Cardiac muscle cell (in vitro differentiated cells and primary cell): ENCODE results near the gene ARHGAP11B. TPM values are rescaled to one million over a fixed set of nuclear protein-coding genes. Genes with fewer than 3 reads are reported as not detected.

Source experiments
- polyA plus RNA-seq: library from polyadenylated mRNA; unstranded; fragments of >200 nt; fragmentation: Nextera tagmentation; extraction: Ambion mirVana; gene quantifications from 2 replicates; pipeline ENCODE4 v1.2.1, GENCODE V29; 2016
- total RNA-seq: library from RNA; depleted of rRNA; stranded (reverse); fragments of >200 nt; gene quantifications from 2 replicates; pipeline ENCODE4 v1.2.3, GENCODE V29; 2016

ARHGAP11B gene

Other genes with a start within 250 kb of the ARHGAP11B start
- 2.0 and 18.6 TPM in 2 replicates for gene CHRFAM7A, start 232.6 kb upstream of the ARHGAP11B start, total RNA-seq
- 4.7 and 5.6 TPM in 2 replicates for gene CHRFAM7A, start 232.6 kb upstream of the ARHGAP11B start, polyA plus RNA-seq
- gene GOLGA8R, start 211.9 kb upstream of the ARHGAP11B start, total RNA-seq, result 1.7 and 5.9 TPM in 2 replicates
- 0.50 and 0.54 TPM in 2 replicates for gene GOLGA8R, start 211.9 kb upstream of the ARHGAP11B start, polyA plus RNA-seq
- gene GOLGA8Q, start 74.1 kb upstream of the ARHGAP11B start, total RNA-seq, result 0.07 and 3.9 TPM in 2 replicates
- 0.48 TPM in 1 of 2 replicates, not detected in the other for gene GOLGA8Q, start 74.1 kb upstream of the ARHGAP11B start, polyA plus RNA-seq
- gene GOLGA8H, start 22.1 kb upstream of the ARHGAP11B start, total RNA-seq, result 1.5 and 4.8 TPM in 2 replicates
- 0.13 and 0.36 TPM in 2 replicates for gene GOLGA8H, start 22.1 kb upstream of the ARHGAP11B start, polyA plus RNA-seq